OCI-LY1 (cell line): Measurements from ENCODE around the gene PLEKHA7.

Experiments used
- CTCF ChIP-seq: fragments of 200-600 bp; sonication (generic), shearing (Covaris generic); IDR thresholded peaks from 2 replicates; pipeline ENCODE4 v1.5.1; 2017; ENCODE audit warnings: mild to moderate bottlenecking, antibody characterized with exemption, low read length, moderate library complexity, mixed read lengths
- EZH2 ChIP-seq: fragments of 200-600 bp; sonication (generic), shearing (Covaris generic); IDR thresholded peaks from 2 replicates; pipeline ENCODE4 v1.8.0; 2017; ENCODE audit warnings: borderline replicate concordance, mixed run types, mild to moderate bottlenecking, antibody characterized with exemption, low read length, moderate library complexity, mixed read lengths

GRCh38 chr11:16986434-16987204 is 27.6 kb downstream of the PLEKHA7 start:
- no peak for TF ChIP-seq CTCF
- TF ChIP-seq EZH2: no peak
